Measurements from ENCODE around the gene TIAM2. TPM values are rescaled to one million over a fixed set of nuclear protein-coding genes. Genes with fewer than 3 reads are reported as not detected.

The TIAM2 gene
- total RNA-seq, 2 experiments from 2014 or later: 5.4 to 6.2 TPM

DNA sequence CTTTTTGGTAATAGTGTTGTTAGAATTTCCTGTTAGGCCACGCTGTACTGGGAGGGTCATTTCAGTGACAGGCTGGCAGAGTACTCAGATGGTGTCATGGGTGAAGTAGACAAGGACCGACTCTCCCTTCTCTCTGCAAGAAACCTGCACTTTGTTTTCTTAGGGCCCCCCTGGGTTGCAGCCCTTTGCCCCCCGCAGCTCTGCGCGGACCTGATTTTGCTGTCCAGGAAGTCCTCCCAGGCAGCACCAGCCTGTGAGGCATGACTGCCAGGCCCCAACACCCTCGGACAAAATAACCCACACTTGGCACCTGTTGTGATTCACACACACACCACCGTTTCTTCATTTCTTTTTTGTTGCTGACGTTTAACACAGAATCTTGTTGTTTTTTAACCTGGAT lies 246.9 kb downstream of the TIAM2 start:
- Histone ChIP-seq H3K27ac (ENCODE audit: low read depth, low read length, poor library complexity, severe bottlenecking) (no peak overlapping the region), H3K9me3 (ENCODE audit: low read length) (no peaks in the 10 kb centered on the region), H3K79me2 (ENCODE audit: insufficient read depth, low read depth, low read length) (no peaks in the 10 kb centered on the region), H4K20me1 (ENCODE audit: insufficient read depth, low read length) (no peaks in the 10 kb centered on the region), H3K9me2 (ENCODE audit: insufficient read depth, low read length) (no peaks in the 10 kb centered on the region), H3K36me3 (ENCODE audit: insufficient read depth, low read length) (peaks cover 33% of the 10 kb centered on the region), H3K4me1 (ENCODE audit: insufficient read depth, low read length, poor library complexity, severe bottlenecking) (no peaks in the 10 kb centered on the region), H3K4me3 (ENCODE audit: low read depth, low read length, poor library complexity, severe bottlenecking) (no peak overlapping the region), H2AFZ (ENCODE audit: low read length) (no peak overlapping the region), H3K4me2 (ENCODE audit: low read length) (no peak overlapping the region)
- ChIA-PET POLR2A (no interaction called here), CTCF (ENCODE audit: unreplicated experiment) (no interaction called here)
- no peak for DNase-seq (ENCODE audit: low spot score)
- no TSS peak for BruUV-seq (replicated peaks)
- intact Hi-C loops (cut with micrococcal nuclease; ENCODE audit: unreplicated experiment): loop anchor here (10.0 kb wide), 1 partner anchor 567 kb away; no protein-coding TSS in a partner anchor
- TF ChIP-seq EZH2phosphoT487 (IDR thresholded peaks at IDR 0.05; ENCODE audit: borderline replicate concordance, low read depth, low read length): no peak
- TF ChIP-seq, protein P1, sequence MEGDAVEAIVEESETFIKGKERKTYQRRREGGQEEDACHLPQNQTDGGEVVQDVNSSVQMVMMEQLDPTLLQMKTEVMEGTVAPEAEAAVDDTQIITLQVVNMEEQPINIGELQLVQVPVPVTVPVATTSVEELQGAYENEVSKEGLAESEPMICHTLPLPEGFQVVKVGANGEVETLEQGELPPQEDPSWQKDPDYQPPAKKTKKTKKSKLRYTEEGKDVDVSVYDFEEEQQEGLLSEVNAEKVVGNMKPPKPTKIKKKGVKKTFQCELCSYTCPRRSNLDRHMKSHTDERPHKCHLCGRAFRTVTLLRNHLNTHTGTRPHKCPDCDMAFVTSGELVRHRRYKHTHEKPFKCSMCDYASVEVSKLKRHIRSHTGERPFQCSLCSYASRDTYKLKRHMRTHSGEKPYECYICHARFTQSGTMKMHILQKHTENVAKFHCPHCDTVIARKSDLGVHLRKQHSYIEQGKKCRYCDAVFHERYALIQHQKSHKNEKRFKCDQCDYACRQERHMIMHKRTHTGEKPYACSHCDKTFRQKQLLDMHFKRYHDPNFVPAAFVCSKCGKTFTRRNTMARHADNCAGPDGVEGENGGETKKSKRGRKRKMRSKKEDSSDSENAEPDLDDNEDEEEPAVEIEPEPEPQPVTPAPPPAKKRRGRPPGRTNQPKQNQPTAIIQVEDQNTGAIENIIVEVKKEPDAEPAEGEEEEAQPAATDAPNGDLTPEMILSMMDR (conservative IDR thresholded peaks at IDR 0.05; ENCODE audit: low read length): no peak

DNA sequence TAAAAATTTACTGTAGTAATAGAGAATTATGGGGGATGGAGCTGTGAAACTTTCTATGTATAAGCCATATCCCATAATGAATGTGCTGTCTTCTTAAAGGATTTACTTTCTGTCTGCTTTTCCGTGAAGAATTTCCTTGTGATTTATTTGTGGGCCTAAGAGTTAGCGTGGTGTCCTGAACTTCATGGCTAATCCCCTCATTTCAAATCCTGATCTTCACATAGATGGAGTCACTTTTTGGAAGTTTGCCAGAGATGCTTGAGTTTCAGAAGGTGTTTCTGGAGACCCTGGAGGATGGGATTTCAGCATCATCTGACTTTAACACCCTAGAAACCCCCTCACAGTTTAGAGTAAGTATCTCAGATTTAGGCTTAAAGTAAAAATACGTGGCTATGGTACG lies 249.3 kb downstream of the TIAM2 start:
- Histone ChIP-seq H3K79me2 (ENCODE audit: insufficient read depth, low read depth, low read length) (no peaks in the 10 kb centered on the region), H3K9me3 (ENCODE audit: low read length) (no peaks in the 10 kb centered on the region), H3K4me3 (ENCODE audit: low read depth, low read length, poor library complexity, severe bottlenecking) (no peak overlapping the region), H3K36me3 (ENCODE audit: insufficient read depth, low read length) (peaks cover 43% of the 10 kb centered on the region), H3K4me2 (ENCODE audit: low read length) (no peak overlapping the region), H3K4me1 (ENCODE audit: insufficient read depth, low read length, poor library complexity, severe bottlenecking) (no peaks in the 10 kb centered on the region), H2AFZ (ENCODE audit: low read length) (no peak overlapping the region), H3K9me2 (ENCODE audit: insufficient read depth, low read length) (no peaks in the 10 kb centered on the region), H3K27ac (ENCODE audit: low read depth, low read length, poor library complexity, severe bottlenecking) (no peak overlapping the region), H4K20me1 (ENCODE audit: insufficient read depth, low read length) (no peaks in the 10 kb centered on the region)
- TF ChIP-seq EZH2phosphoT487 (IDR thresholded peaks at IDR 0.05; ENCODE audit: borderline replicate concordance, low read depth, low read length): no peak
- TF ChIP-seq, protein P1 (conservative IDR thresholded peaks at IDR 0.05; ENCODE audit: low read length): no peak
- intact Hi-C loops (cut with micrococcal nuclease; ENCODE audit: unreplicated experiment): loop anchor here (10.0 kb wide), 1 partner anchor 570 kb away; no protein-coding TSS in a partner anchor
- POLR2A ChIA-PET: interaction anchor here (0.7 kb wide), 1 partner anchor 14 kb away, joined by 3 read pairs; no protein-coding TSS in a partner anchor
- no TSS peak for BruUV-seq (replicated peaks)
- CTCF ChIA-PET (ENCODE audit: unreplicated experiment): no interaction called here
- no peak for DNase-seq (ENCODE audit: low spot score)

DNA sequence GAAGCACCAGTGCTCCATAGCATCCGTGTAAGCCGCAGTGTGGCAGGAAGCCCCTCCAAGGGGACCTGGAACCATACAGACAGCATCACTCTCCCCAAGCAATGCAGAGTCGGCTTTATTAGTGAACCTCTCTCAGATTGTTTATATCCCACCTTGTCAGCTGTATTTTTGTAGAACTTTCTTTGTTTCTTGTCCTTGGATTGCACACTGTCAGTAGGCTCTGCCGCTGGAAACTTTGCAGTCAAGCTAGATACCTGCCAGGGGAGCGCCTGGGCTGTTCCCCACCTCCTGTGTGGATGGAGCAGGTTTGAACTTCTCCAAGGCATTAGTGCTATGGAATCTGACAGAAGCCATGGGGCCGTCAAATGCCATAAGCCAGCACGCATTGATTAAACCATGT lies 250.1 kb downstream of the TIAM2 start:
- H3K4me3 ChIP-seq (ENCODE audit: low read depth, low read length, poor library complexity, severe bottlenecking): no peak overlapping the region
- no peak overlapping the region for H3K27ac ChIP-seq (ENCODE audit: low read depth, low read length, poor library complexity, severe bottlenecking)
- TF ChIP-seq, protein P1 (conservative IDR thresholded peaks at IDR 0.05; ENCODE audit: low read length): no peak
- no peak for TF ChIP-seq EZH2phosphoT487 (IDR thresholded peaks at IDR 0.05; ENCODE audit: borderline replicate concordance, low read depth, low read length)
- no peaks in the 10 kb centered on the region for H3K9me2 ChIP-seq (ENCODE audit: insufficient read depth, low read length)
- ChIA-PET POLR2A (interaction anchor here (0.6 kb wide), 1 partner anchor 114 kb away, joined by 3 read pairs; no protein-coding TSS in a partner anchor), CTCF (ENCODE audit: unreplicated experiment) (no interaction called here)
- no peaks in the 10 kb centered on the region for H3K4me1 ChIP-seq (ENCODE audit: insufficient read depth, low read length, poor library complexity, severe bottlenecking)
- H3K4me2 ChIP-seq (ENCODE audit: low read length): no peak overlapping the region
- no peak overlapping the region for H2AFZ ChIP-seq (ENCODE audit: low read length)
- BruUV-seq (replicated peaks): no TSS peak
- H3K36me3 ChIP-seq (ENCODE audit: insufficient read depth, low read length): peaks cover 51% of the 10 kb centered on the region
- H3K9me3 ChIP-seq (ENCODE audit: low read length): no peaks in the 10 kb centered on the region
- no peak for DNase-seq (ENCODE audit: low spot score)
- intact Hi-C loops (cut with micrococcal nuclease; ENCODE audit: unreplicated experiment): loop anchor here (10.0 kb wide), 1 partner anchor 570 kb away; no protein-coding TSS in a partner anchor
- H4K20me1 ChIP-seq (ENCODE audit: insufficient read depth, low read length): no peaks in the 10 kb centered on the region
- no peaks in the 10 kb centered on the region for H3K79me2 ChIP-seq (ENCODE audit: insufficient read depth, low read depth, low read length)
